Omental fat pad (tissue), 4 donors: ENCODE data around the gene SPAG6. TPM values are rescaled to one million over a fixed set of nuclear protein-coding genes. Genes with fewer than 3 reads are reported as not detected.

Source experiments
- ATAC-seq: fragments of 150-250 bp; one replicate; pipeline ENCODE4 v1.9.1; 2016; ENCODE audit warnings: mild to moderate bottlenecking, moderate library complexity; ENCODE audit not compliant: low FRiP score
- DNase-seq: peaks from one replicate; pipeline ENCODE4 v3.0.0-alpha.2; 2019; ENCODE audit warnings: low spot score
- CTCF ChIP-seq, 3 donors: fragments of 450-650 bp; IDR thresholded peaks; one replicate each; pipeline ENCODE4 v1.5.1; 2016 to 2017; ENCODE audit warnings: antibody characterized with exemption in 3 of 3, mild to moderate bottlenecking in 3 of 3, moderate library complexity in 2 of 3
- total RNA-seq, 4 donors: library from RNA; depleted of rRNA; stranded (reverse); fragments of >200 nt; gene quantifications; one replicate each; pipeline ENCODE4 v1.1.0, GENCODE V29; 2016

Gene SPAG6
- total RNA-seq, 4 donors from 2014 or later = not detected

GRCh38 chr10:22342421-22342820, 2.9 kb upstream of the SPAG6 start:
- DNase-seq = no peak
- ATAC-seq = no peak
- no peak for TF ChIP-seq CTCF (IDR thresholded peaks at IDR 0.05)

- DNase-seq (no peak), ATAC-seq (no peak)
- TF ChIP-seq CTCF (IDR thresholded peaks at IDR 0.05) = no peak
These were observed 1.6 kb upstream of the SPAG6 start for GRCh38 chr10:22343731-22344130.

DNA sequence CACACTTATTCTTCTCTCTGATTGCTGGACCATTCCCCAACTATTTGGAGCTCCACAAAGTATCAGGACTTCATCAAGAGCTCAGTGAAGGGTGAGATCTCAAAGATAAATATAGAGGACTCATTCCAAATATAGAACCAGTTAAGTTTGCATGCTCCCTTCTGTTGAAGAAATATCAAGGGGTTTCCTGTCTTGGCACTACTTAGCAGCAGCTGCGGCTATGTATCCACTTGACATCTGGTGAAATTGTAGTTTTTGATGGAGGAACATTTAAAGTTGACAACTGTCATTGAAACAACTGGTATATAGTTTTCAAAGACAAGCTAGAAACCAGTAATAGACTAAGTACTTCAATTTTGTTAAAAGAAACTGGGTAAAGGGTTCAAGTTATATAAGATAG, 1.0 kb upstream of the SPAG6 start:
- no peak for DNase-seq
- no peak for TF ChIP-seq CTCF (IDR thresholded peaks at IDR 0.05)
- no peak for ATAC-seq

GRCh38 chr10:22344781-22345300, 455 bp upstream of the SPAG6 start:
- ATAC-seq = no peak
- TF ChIP-seq CTCF (IDR thresholded peaks at IDR 0.05) = no peak

DNA sequence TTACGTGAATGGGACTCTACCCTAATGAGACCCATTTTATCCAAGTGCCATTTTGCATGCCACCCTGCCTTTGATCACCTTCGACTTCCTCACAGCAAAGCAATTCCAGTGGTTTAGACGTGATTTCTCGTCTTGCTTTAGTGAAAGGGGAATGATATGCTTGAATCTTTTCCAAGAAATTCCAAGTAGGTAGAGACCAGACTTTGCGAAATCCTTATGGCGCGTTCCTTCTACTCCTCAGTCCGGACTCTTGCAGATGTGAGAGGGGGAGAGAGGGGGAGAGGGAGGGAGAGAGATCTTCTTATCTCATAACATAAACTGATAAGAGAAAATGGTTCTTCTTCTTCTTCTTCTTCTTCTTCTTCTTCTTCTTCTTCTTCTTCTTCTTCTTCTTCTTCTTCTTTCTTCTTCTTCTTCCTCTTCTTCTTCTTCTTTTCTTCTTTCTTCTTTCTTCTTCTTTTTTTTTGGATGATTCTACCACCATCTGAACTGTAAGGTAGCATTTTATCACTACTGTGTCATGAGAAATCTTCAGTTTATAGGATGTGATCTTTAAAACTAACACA, 883 bp downstream of the SPAG6 start:
- no peak for DNase-seq
- ATAC-seq = no peak
- TF ChIP-seq CTCF (IDR thresholded peaks at IDR 0.05) = no peak

More at GRCh38 chr10:22344781-22345300, 455 bp upstream of the SPAG6 start:
- DNase-seq = no peak

DNA sequence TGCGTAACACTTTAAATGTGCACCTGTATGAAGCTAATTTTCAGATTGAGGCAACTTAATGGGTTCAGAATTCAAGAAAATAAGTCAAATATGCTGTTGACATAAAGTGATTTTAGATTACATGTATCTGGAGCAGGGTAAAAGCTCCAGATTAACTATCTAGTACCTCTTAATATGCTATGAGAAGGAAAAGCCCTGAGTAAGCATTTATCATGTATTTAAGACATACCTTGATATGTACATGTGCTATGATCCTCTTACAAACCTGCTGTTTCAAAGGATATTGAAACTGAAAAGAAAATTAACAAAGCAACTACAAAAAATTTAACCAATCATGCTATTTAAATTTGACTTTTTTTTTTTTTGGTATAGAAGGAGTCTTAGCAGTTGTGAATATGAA, 4.5 kb downstream of the SPAG6 start:
- DNase-seq (no peak), ATAC-seq (no peak)
- no peak for TF ChIP-seq CTCF (IDR thresholded peaks at IDR 0.05)

- DNase-seq = no peak
- no peak for ATAC-seq
- TF ChIP-seq CTCF (IDR thresholded peaks at IDR 0.05) = no peak
These were observed 5.9 kb downstream of the SPAG6 start for GRCh38 chr10:22351131-22351703.
